GM12864 (cell line): ENCODE results near the gene ZFYVE16.
"Not testable (repeated sequence)": the region's sequence is repeated elsewhere in the genome, so short reads cannot be mapped to it uniquely, and the experiment has no call there.

Experiments
- DNase-seq: peaks from one replicate; pipeline ENCODE4 v3.0.0-alpha.2; 2011; ENCODE audit warnings: low read depth
- H3K4me3 ChIP-seq: 2 replicates; pipeline ENCODE4 v1.5.1; 2011; ENCODE audit warnings: mild to moderate bottlenecking, low read depth, low read length, control low read depth
- CTCF ChIP-seq: IDR thresholded peaks from 2 replicates; pipeline ENCODE4 v1.5.1; 2011; ENCODE audit warnings: low read depth, mild to moderate bottlenecking, moderate library complexity, low read length, control low read depth, inconsistent platforms; ENCODE audit errors: missing control alignments

Gene ZFYVE16

DNA sequence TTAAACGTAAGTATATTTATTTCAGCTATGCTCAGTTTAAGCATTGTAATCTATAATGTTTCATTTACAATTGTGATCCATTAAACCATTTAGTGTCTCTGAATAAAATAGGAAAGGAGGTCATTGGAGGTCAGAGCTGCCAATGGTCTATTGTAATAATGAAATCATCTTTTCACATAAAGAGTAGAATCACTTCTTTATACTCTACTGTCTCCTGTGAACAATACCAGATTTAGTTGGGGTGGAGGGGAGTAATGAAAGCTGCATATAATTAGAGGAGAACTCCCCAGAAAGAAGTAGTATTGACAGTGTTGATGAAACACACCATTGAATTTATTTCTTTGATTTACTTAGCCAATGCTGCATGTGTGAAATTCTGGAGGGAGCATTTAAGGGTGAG lies 35.1 kb upstream of the ZFYVE16 start:
- no peak for TF ChIP-seq CTCF
- DNase-seq, result no peak
- H3K4me3 ChIP-seq, result no peak overlapping the region

DNA sequence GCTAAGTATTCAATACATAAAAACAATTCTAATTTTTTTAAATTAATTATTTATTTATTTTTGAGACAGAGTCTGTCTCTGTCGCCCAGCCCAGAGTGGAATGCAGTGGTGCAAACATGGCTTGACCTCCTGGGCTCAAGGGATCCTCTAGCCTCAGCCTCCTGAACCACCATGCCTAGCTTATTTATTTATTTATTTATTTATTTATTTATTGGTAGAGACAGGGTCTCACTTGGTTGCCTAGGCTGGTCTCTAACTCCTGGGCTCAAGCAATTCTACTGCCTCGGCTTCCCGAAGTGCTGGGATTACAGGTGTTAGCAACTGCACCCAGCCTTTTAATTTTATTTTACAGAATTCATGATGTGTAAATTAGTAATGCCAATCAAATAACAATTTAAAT lies 33.7 kb upstream of the ZFYVE16 start:
- no peak for DNase-seq
- H3K4me3 ChIP-seq, result no peak overlapping the region
- no peak for TF ChIP-seq CTCF

GRCh38 chr5:80376557-80376956 lies 31.3 kb upstream of the ZFYVE16 start:
- H3K4me3 ChIP-seq, result no peak overlapping the region
- DNase-seq, result no peak
- TF ChIP-seq CTCF, result no peak

- DNase-seq, result no peak
- H3K4me3 ChIP-seq, result no peak overlapping the region
- no peak for TF ChIP-seq CTCF
These were observed 25.4 kb upstream of the ZFYVE16 start for GRCh38 chr5:80382488-80382887.

GRCh38 chr5:80387063-80387768 lies 20.6 kb upstream of the ZFYVE16 start:
- no peak for TF ChIP-seq CTCF
- no peak overlapping the region for H3K4me3 ChIP-seq
- no peak for DNase-seq

GRCh38 chr5:80389580-80389979 lies 18.3 kb upstream of the ZFYVE16 start:
- no peak for TF ChIP-seq CTCF
- DNase-seq, result no peak
- no peak overlapping the region for H3K4me3 ChIP-seq

DNA sequence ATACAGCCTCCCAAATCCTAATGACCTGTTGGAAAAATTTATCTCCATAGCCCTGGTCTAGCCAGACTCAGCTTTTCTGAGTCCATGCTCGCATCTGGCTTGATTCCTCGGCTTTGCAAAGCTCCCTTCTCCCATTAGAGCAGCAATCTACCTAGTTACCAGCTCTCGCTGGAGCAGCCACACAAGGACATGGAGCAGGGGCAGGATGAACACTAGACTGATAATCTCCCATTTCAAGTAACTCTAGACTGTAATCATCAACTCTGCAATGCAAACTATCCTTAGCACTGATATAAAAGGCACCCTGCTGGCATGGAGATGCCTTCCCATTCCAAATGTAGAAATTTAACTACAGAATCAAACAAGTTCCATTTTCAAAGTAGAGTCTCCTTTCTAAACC lies 17.5 kb upstream of the ZFYVE16 start:
- DNase-seq, H3K4me3 ChIP-seq: not testable (repeated sequence)

- not testable (repeated sequence) for DNase-seq
These were observed 16.6 kb upstream of the ZFYVE16 start for GRCh38 chr5:80391267-80391666.

More at GRCh38 chr5:80391267-80391666, 16.6 kb upstream of the ZFYVE16 start:
- H3K4me3 ChIP-seq, result not testable (repeated sequence)
